ENCODE measurements around the gene GLDC.

GLDC gene

GRCh38 chr9:6490863-6491262 lies 154.7 kb downstream of the GLDC start:
- no peak for DNase-seq

DNA sequence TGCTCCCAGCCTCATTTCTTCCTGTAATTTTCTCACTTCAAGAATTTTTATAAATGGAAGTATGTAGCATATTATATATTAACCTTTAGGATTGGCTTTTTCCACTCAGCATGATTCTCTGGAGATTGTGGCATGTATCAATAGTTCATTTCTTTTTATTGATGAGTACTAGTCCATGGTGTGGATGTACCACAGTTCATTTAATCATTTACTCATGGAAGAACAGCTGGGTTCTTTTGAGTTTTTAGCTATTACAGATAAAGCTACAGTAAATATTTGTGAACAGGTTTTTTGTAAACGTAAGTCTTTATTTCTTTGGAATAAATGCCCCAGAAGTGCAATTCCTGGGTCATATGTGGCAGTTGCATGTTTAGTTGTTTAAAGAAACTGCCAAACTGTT lies 156.4 kb downstream of the GLDC start:
- DNase-seq: no peak

DNA sequence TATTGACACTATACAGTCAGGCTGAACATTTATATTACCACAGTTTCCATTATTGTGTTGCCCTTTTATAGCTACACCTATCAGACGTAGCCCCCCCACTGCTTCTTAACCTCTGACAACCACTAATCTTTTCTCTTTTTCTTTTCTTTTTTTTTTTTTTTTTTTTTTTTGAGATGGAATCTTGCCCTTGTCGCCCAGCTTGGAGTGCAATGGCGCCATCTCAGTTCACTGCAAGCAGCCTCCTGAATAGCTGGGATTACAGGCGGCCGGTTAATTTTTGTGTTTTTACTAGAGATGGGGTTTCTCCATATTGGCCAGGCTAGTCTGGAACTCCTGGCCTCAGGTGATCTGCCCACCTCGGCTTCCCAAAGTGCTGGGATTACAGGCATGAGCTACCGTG lies 157.1 kb downstream of the GLDC start:
- no peak for DNase-seq

DNA sequence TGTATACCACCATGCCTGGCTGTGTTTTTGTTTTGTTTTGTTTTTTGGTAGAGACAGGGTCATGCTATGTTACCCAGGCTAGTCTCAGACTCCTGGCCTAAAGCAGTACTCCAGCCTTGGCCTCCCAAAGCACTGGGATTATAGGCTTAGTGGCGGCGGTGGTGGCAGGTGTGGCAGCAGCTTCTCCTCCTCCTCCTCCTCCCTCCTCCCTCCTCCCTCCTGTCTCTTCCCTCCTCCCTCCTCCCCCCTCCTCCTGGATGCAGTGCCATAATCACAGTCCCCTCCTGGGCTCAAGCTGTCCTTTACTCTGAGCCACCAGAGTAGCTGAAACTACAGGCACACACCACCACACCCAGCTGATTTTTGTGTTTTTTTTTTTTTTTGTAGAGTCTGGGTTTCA lies 161.3 kb downstream of the GLDC start:
- no peak for DNase-seq
